H1 (cell line): ENCODE data around the gene PBX3. TPM values are rescaled to one million over a fixed set of nuclear protein-coding genes. Genes with fewer than 3 reads are reported as not detected.

Source experiments
- BACH1 ChIP-seq: IDR thresholded peaks from 2 replicates; pipeline ENCODE4 v1.6.1; 2012; ENCODE audit warnings: low read length, improper control_type of control experiment
- BRCA1 ChIP-seq: IDR thresholded peaks from 2 replicates; pipeline ENCODE4 v1.6.1; 2012; ENCODE audit warnings: low read depth, low read length, improper control_type of control experiment
- CHD7 ChIP-seq: fragments of 300-600 bp; sonication (generic); IDR thresholded peaks from 2 replicates; pipeline ENCODE4 v1.7.1; 2012; ENCODE audit warnings: low read length, moderate library complexity, mild to moderate bottlenecking, inconsistent platforms; ENCODE audit not compliant: insufficient replicate concordance
- CTCF ChIP-seq, 3 experiments: IDR thresholded peaks; 1 replicate in 2 of 3; 2 replicates in 1 of 3; pipeline versions ENCODE4 v1.5.1 to v1.6.1; 2011; ENCODE audit warnings: low read length in 3 of 3, mild to moderate bottlenecking in 3 of 3, inconsistent platforms in 2 of 3, low read depth in 1 of 3, moderate library complexity in 1 of 3; ENCODE audit not compliant: insufficient read depth in 1 of 3; ENCODE audit errors: control extremely low read depth in 1 of 3
- JUN ChIP-seq: IDR thresholded peaks from 2 replicates; pipeline ENCODE4 v1.6.1; 2011; ENCODE audit warnings: low read depth, mild to moderate bottlenecking, improper control_type of control experiment, low read length
- JUND ChIP-seq: IDR thresholded peaks from 2 replicates; pipeline ENCODE4 v1.6.1; 2011; ENCODE audit warnings: mild to moderate bottlenecking, improper control_type of control experiment, low read length
- RBBP5 ChIP-seq: IDR thresholded peaks from 2 replicates; pipeline ENCODE4 v1.7.1; 2012; ENCODE audit warnings: low read depth, mild to moderate bottlenecking, inconsistent platforms, low read length, moderate library complexity, borderline replicate concordance
- RFX5 ChIP-seq: IDR thresholded peaks from 2 replicates; pipeline ENCODE4 v1.6.1; 2011; ENCODE audit warnings: low read depth, low read length, improper control_type of control experiment, borderline replicate concordance
- polyA plus RNA-seq, 7 experiments: library from polyadenylated mRNA; depleted of rRNA in 3 of 7; stranded (reverse) in 5 of 7; unstranded in 2 of 7; fragments of >200 nt in 5 of 7; fragments of 200-250 nt in 2 of 7; gene quantifications; 1 replicate in 5 of 7; 2 replicates in 1 of 7; 4 replicates in 1 of 7; pipeline versions ENCODE4 v1.2.1 to v1.2.3, GENCODE V29; 2011 to 2013; ENCODE audit warnings: missing spikeins in 2 of 7, mixed read lengths in 2 of 7
- total RNA-seq: library from RNA; stranded (reverse); fragmentation: NEBNext Ultra II Directional; extraction: Animal tissue kit (Norgen Biotek cat#: 25700); gene quantifications from 2 replicates; pipeline ENCODE4 v1.2.1, GENCODE V29; 2021

The PBX3 gene
- total and polyA plus RNA-seq, 2 of the 8 experiments (the other 6 are each of a cell fraction or from before 2014, with no cell fraction given) = 22.7 to 44.3 TPM

GRCh38 chr9:125887172-125887571 lies 140.0 kb downstream of the PBX3 start (continued):
- no peak for TF ChIP-seq CHD7
- no peak for TF ChIP-seq JUN
- TF ChIP-seq JUND = no peak
- no peak for TF ChIP-seq CTCF (IDR thresholded peaks at IDR 0.05; ENCODE audit: control extremely low read depth in 1 of 3, insufficient read depth in 1 of 3, low read depth in 1 of 3, low read length in 3 of 3)
- TF ChIP-seq BACH1 = no peak
- no peak for TF ChIP-seq BRCA1
- TF ChIP-seq RBBP5 = no peak
- TF ChIP-seq RFX5 = no peak
